HCT116 (cell line): ENCODE data around the gene NRAP.

Experiments used
- CEBPB ChIP-seq: IDR thresholded peaks from 2 replicates; pipeline ENCODE4 v1.6.1; 2012; ENCODE audit warnings: low read depth
- EGR1 ChIP-seq: IDR thresholded peaks from 2 replicates; pipeline ENCODE4 v1.6.1; 2012; ENCODE audit warnings: low read depth
- EZH2 ChIP-seq: fragments of 200-600 bp; sonication (generic); IDR thresholded peaks from 2 replicates; pipeline ENCODE4 v1.6.1; 2017; ENCODE audit warnings: antibody characterized with exemption, mixed run types
- EZH2phosphoT487 ChIP-seq: fragments of 200-600 bp; IDR thresholded peaks from 2 replicates; pipeline ENCODE4 v1.6.1; 2018; ENCODE audit warnings: antibody characterized with exemption, borderline replicate concordance
- POLR2A ChIP-seq: IDR thresholded peaks from 2 replicates; pipeline ENCODE4 v1.7.0; 2011; ENCODE audit warnings: borderline replicate concordance; ENCODE audit not compliant: insufficient read depth, insufficient read length; ENCODE audit errors: extremely low read depth
- POLR2AphosphoS5 ChIP-seq: IDR thresholded peaks from 2 replicates; pipeline ENCODE4 v1.6.1; 2011; ENCODE audit warnings: mild to moderate bottlenecking, low read depth, low read length, moderate library complexity
- RAD21 ChIP-seq: IDR thresholded peaks from 2 replicates; pipeline ENCODE4 v1.6.1; 2012; ENCODE audit warnings: low read depth, mild to moderate bottlenecking
- SP1 ChIP-seq: IDR thresholded peaks from 2 replicates; pipeline ENCODE4 v1.6.1; 2012; ENCODE audit warnings: low read depth
- SRF ChIP-seq: IDR thresholded peaks from 2 replicates; pipeline ENCODE4 v1.6.1; 2012; ENCODE audit warnings: low read depth
- TCF7L2 ChIP-seq: IDR thresholded peaks from 2 replicates; pipeline ENCODE4 v1.7.0; 2011; ENCODE audit warnings: borderline replicate concordance, inconsistent platforms; ENCODE audit not compliant: insufficient read depth, insufficient read length; ENCODE audit errors: extremely low read depth
- TF ChIP-seq, protein P1 (sequence below), 3 experiments: fragments of 200-600 bp in 1 of 3; sonication (generic) in 1 of 3; IDR thresholded peaks in 2 of 3; conservative IDR thresholded peaks in 1 of 3; 2 replicates each; pipeline ENCODE4 v1.5.1; 2012 to 2017; ENCODE audit warnings: low read depth in 2 of 3, low read length in 2 of 3, antibody characterized with exemption in 1 of 3, borderline replicate concordance in 1 of 3, control low read depth in 1 of 3, mild to moderate bottlenecking in 1 of 3, mixed read lengths in 1 of 3, mixed run types in 1 of 3, moderate library complexity in 1 of 3; ENCODE audit not compliant: insufficient read depth in 1 of 3
- TF ChIP-seq, protein P2 (sequence below): IDR thresholded peaks from 2 replicates; pipeline ENCODE4 v1.6.1; 2011; ENCODE audit warnings: mild to moderate bottlenecking, low read length, moderate library complexity; ENCODE audit not compliant: insufficient replicate concordance; ENCODE audit errors: extremely low read depth

- TF ChIP-seq, protein P1, sequence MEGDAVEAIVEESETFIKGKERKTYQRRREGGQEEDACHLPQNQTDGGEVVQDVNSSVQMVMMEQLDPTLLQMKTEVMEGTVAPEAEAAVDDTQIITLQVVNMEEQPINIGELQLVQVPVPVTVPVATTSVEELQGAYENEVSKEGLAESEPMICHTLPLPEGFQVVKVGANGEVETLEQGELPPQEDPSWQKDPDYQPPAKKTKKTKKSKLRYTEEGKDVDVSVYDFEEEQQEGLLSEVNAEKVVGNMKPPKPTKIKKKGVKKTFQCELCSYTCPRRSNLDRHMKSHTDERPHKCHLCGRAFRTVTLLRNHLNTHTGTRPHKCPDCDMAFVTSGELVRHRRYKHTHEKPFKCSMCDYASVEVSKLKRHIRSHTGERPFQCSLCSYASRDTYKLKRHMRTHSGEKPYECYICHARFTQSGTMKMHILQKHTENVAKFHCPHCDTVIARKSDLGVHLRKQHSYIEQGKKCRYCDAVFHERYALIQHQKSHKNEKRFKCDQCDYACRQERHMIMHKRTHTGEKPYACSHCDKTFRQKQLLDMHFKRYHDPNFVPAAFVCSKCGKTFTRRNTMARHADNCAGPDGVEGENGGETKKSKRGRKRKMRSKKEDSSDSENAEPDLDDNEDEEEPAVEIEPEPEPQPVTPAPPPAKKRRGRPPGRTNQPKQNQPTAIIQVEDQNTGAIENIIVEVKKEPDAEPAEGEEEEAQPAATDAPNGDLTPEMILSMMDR (IDR thresholded peaks at IDR 0.05 in 2 of 3, conservative IDR thresholded peaks at IDR 0.05 in 1 of 3; ENCODE audit: borderline replicate concordance in 1 of 3, insufficient read depth in 1 of 3, low read depth in 2 of 3, low read length in 2 of 3), result no peak
- TF ChIP-seq SP1, result no peak
- no peak for TF ChIP-seq EGR1
- no peak for TF ChIP-seq POLR2AphosphoS5
- TF ChIP-seq SRF, result no peak
- no peak for TF ChIP-seq EZH2
- no peak for TF ChIP-seq POLR2A
- no peak for TF ChIP-seq EZH2phosphoT487
- no peak for TF ChIP-seq CEBPB
- no peak for TF ChIP-seq RAD21
- TF ChIP-seq, protein P2, sequence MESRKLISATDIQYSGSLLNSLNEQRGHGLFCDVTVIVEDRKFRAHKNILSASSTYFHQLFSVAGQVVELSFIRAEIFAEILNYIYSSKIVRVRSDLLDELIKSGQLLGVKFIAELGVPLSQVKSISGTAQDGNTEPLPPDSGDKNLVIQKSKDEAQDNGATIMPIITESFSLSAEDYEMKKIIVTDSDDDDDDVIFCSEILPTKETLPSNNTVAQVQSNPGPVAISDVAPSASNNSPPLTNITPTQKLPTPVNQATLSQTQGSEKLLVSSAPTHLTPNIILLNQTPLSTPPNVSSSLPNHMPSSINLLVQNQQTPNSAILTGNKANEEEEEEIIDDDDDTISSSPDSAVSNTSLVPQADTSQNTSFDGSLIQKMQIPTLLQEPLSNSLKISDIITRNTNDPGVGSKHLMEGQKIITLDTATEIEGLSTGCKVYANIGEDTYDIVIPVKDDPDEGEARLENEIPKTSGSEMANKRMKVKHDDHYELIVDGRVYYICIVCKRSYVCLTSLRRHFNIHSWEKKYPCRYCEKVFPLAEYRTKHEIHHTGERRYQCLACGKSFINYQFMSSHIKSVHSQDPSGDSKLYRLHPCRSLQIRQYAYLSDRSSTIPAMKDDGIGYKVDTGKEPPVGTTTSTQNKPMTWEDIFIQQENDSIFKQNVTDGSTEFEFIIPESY, result no peak
- TF ChIP-seq TCF7L2, result no peak
Measured at GRCh38 chr10:113612154-113612553, 51.7 kb downstream of the NRAP start.
